KBM-7 (cell line): ENCODE data around the gene PPHLN1.

Experiments used
- DNase-seq: peaks from one replicate; pipeline ENCODE4 v3.0.0-alpha.2; 2015
- in situ Hi-C: fragments of 300-500 bp; cut with MboI; formaldehyde crosslinking; loops from 2 replicates; pipeline ENCODE4 v1.14.3; 2020; ENCODE audit warnings: low sequenced_read_pairs, low pct_unique_long_range_greater_than_20kb, mixed read lengths

The PPHLN1 gene

DNA sequence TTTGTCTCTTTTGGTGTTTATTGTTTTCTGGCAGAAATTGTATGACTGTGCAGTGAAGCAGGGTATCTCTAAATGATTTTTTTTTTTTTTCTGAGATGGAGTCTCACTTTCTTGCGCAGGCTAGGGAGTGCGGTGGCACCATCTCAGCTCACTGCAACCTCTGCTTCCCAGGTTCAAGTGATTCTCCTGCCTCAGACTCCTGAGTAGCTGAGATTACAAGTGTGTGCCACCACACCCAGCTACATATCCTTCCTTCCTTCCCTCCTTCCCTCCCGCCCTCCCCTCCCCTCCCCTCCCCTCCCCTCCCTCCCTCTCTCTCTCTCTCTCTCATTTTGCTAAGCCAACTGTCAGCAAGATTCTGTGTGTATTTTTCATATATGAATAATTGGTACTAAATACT lies 94.4 kb downstream of the PPHLN1 start:
- DNase-seq, result no peak
- in situ Hi-C loops, result no loop called here

DNA sequence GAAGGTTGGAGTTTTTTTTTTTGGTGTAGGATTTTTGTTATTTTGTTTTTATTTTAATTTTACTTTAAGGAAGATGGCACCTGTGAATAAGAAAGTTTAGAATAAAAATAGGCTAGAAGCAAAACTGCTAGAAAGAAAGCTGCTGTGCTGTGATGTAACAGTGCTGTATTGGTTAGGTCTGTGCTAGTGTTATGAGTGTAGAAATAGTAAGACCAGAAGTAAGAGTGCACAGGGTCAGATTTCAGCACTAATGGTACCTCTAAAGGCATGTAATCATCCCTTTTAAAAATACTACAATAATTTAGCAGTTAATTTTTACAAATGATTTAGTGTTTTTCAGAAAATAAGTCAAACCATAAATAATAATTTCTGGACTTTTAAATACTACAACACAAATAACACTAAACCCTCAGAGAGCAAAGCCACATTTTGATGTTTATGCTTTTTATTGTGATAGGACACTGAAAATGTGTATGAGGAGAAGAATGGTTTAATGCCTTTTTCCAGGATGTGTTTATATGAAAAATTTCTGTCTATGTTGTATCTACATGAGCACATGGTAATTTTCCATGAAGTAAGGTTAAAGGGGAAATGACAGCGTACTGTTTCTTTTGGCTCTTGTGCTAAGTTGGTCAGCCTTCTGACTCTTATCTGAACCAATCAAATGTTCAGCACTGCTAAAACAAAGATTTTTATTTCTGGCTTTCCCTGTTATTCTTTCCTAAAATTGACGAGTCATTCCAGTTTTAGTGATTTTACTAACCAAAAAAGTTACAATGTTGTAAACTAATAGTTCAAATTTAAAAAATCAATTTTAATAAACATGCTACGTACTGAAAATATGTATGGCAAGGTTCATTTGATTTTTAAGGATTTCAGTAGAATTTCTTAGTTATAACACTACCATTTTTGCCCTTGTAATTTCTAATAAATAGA lies 96.1 kb downstream of the PPHLN1 start:
- peak; percentile 37 for DNase-seq

GRCh38 chr12:42422785-42423184 lies 96.8 kb downstream of the PPHLN1 start:
- no peak for DNase-seq
- in situ Hi-C loops, result no loop called here

More for the DNA sequence above, 96.1 kb downstream of the PPHLN1 start:
- in situ Hi-C loops, result no loop called here

DNA sequence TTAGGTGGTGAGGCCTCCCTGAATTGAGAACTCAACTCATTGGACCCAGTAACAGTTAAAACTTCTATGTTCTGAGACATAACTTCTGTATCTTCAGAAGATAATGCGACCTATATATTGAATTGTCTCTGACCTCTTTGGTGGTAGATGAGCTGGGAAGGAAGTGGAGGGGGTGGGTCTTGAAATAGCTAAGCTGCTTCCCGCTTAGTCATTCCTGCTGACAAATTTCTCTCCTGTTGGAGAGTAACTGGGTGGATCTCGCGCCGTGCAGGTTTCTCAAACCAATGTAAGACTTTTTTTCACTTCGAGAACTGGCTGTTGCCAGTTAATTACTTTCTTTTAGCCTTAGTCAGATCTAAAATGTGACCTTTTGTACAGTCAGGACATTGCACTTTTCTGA lies 100.8 kb downstream of the PPHLN1 start:
- in situ Hi-C loops, result no loop called here
- peak; percentile 27 for DNase-seq

- in situ Hi-C loops, result no loop called here
- no peak for DNase-seq
These were observed 102.9 kb downstream of the PPHLN1 start for GRCh38 chr12:42428850-42429249.

- in situ Hi-C loops, result no loop called here
- DNase-seq, result no peak
These were observed 106.7 kb downstream of the PPHLN1 start for GRCh38 chr12:42432517-42433140.

DNA sequence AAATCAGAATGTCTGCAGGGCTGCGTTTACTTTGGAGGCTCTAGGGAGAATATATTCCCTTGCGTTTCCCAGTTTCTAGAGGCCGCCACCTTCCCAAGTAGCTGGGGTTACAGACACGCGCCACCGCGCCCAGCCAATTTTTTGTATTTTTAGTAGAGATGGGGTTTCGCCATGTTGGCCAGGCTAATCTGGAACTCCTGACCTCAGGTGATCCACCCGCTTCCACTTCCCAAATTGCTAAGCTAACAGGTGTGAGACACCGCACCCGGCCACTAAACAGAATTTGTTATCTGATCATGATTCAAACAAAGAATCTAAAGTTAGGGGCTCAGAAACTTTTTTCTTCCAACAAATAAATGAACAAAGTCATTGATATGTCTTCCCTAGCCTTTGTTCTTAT lies 114.6 kb downstream of the PPHLN1 start:
- no peak for DNase-seq
- in situ Hi-C loops, result no loop called here

- in situ Hi-C loops, result no loop called here
- no peak for DNase-seq
These were observed 116.4 kb downstream of the PPHLN1 start for GRCh38 chr12:42442311-42442759.

GRCh38 chr12:42442888-42443287 lies 116.9 kb downstream of the PPHLN1 start:
- no peak for DNase-seq
- in situ Hi-C loops, result no loop called here

DNA sequence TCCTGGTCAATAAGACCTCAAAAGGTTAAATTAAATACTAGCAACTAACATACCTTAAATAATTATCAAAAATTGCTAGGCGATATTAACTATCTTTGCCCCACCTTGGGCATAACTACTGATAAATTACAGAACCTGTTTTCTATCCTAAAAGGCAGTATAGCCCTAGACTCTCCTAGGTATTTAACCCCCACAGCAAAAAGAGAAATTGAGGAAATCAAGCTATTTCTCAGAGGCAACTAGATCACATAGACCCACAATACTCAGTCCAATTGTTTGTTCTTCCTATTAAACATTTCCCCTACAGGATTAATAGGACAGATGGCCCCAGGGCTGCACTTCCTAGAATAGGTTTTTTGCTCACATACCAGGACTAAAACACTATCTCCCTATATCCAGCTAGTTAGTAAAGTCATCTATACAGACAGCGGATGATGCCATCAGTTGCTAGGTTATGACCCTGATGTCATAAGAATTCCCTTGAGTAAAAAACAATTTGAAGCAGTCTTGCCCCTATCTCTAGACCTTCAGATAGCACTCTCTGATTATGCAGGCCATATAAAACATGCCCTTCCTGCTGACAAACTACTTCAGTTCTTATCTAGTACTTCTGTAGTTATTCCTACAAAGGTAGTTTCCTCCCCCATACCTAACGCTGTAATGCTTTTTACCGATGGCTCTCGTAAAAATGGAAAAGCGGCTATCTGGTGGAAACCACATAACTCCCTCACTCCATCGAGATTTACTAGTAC lies 118.4 kb downstream of the PPHLN1 start:
- in situ Hi-C loops, result no loop called here
- no peak for DNase-seq

DNA sequence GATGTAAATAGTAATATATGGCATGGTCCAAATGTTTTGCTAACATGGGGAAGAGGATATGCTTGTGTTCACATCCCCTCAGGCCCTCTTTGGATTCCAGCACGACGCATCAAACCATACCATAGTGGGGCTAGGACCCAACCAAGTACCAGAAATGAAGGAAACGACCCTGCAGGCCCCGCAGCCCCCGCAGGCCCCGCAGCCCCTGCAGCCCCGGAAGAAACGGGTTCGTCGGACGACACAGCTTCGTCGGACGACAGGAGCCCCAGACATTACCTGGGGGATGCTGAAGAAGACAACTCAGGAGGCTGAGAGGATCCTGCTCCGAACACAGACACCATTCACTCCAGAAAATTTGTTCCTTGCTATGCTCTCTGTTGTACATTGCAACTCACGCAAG lies 119.9 kb downstream of the PPHLN1 start:
- no peak for DNase-seq
- in situ Hi-C loops, result no loop called here

GRCh38 chr12:42446761-42447160 lies 120.8 kb downstream of the PPHLN1 start:
- in situ Hi-C loops, result no loop called here
- DNase-seq, result no peak

- in situ Hi-C loops, result no loop called here
These were observed 121.4 kb downstream of the PPHLN1 start for GRCh38 chr12:42447371-42447786.

GRCh38 chr12:42448841-42449240 lies 122.9 kb downstream of the PPHLN1 start:
- in situ Hi-C loops, result no loop called here

More at GRCh38 chr12:42447371-42447786, 121.4 kb downstream of the PPHLN1 start:
- no peak for DNase-seq

GRCh38 chr12:42450248-42450647 lies 124.3 kb downstream of the PPHLN1 start:
- DNase-seq, result no peak
- in situ Hi-C loops, result no loop called here

More at GRCh38 chr12:42448841-42449240, 122.9 kb downstream of the PPHLN1 start:
- no peak for DNase-seq

DNA sequence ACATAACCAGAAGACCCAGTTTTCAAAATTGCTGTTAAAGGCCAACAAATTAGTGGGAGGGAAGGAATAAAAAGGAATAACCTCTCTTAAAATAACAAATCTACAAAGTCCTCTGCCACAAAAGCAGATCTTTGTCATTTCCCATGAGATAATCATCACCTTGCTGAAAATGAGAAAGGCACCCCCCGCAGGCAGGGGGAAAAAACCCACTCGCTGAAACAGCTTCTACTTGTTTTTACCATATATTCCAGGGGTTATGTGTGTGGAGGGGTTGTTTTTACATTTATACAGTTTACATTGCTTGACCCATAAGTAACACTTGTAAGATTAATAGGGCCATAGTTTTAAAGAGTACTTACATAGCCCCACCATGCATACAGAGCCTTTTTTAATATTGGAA lies 132.6 kb downstream of the PPHLN1 start:
- in situ Hi-C loops, result no loop called here

GRCh38 chr12:42459336-42459847 lies 133.4 kb downstream of the PPHLN1 start:
- in situ Hi-C loops, result no loop called here
- no peak for DNase-seq

More for the DNA sequence above, 132.6 kb downstream of the PPHLN1 start:
- DNase-seq, result no peak

- in situ Hi-C loops, result no loop called here
- no peak for DNase-seq
These were observed 136.5 kb downstream of the PPHLN1 start for GRCh38 chr12:42462486-42462885.

DNA sequence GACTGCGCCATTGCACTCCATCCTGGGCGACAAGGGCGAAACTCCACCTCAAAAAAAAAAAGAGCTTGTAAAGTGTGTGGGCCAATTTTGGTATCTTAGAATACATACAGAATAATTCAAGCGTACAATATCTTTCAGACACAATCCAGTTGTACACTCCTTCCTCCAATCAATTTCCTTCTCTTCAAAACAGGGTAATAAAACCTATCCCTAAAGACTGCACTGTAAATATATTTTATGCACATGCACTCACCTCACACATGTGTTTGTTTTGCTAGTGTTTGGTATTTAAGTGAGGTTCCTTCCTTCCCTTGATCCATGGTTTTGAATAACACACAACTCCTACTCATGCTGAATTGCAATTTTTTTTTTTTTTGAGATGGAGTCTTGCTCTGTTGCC lies 137.7 kb downstream of the PPHLN1 start:
- no peak for DNase-seq
- in situ Hi-C loops, result no loop called here
